ENCODE measurements around the gene TLCD3B. TPM values are rescaled to one million over a fixed set of nuclear protein-coding genes. Genes with fewer than 3 reads are reported as not detected.

Gene TLCD3B, protein sequence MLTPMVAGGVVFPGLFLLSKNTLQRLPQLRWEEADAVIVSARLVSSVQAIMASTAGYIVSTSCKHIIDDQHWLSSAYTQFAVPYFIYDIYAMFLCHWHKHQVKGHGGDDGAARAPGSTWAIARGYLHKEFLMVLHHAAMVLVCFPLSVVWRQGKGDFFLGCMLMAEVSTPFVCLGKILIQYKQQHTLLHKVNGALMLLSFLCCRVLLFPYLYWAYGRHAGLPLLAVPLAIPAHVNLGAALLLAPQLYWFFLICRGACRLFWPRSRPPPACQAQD
- 1 to 10 TPM in 2 of 4 donors, under 1 TPM in 2; 0.73 to 1.5 (median 1.0) TPM for polyA plus RNA-seq (ENCODE audit: insufficient read length in 4 of 4)

GRCh38 chr16:30030841-30031413, at the start of gene TLCD3B:
Gene TLCD3B (minus strand): TSS chr16:30031271. CDS start chr16:30030527, 744 bp downstream.
- no peak for DNase-seq (ENCODE audit: low read depth in 4 of 4, low spot score in 3 of 4)

- DNase-seq (ENCODE audit: low read depth in 4 of 4, low spot score in 3 of 4): no peak
Measured at GRCh38 chr16:30079480-30079879, 48.4 kb upstream of the TLCD3B start.

GRCh38 chr16:30078744-30079143, 47.7 kb upstream of the TLCD3B start:
- DNase-seq (ENCODE audit: low read depth in 4 of 4, low spot score in 3 of 4): no peak

DNA sequence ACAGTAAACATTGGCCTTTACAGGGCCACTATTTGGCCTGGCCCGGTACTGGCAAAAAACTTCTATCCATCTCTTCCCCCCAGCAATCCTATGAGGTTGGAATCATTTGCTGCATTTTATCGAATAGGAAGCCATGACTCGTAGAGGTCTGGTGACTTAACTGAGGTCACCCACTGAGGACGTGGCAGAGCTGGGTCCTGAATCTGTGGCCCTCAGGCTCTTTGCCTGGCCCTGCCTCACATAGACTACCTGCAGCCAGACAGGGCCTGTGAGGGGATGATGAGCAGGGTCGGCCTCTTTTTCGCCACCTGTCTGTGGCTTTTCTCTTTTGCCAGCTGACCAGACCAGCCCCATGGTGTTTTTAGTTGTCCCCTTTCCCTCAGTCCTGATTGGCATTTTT, 46.6 kb upstream of the TLCD3B start:
- no peak for DNase-seq (ENCODE audit: low read depth in 4 of 4, low spot score in 3 of 4)

GRCh38 chr16:30076276-30076791, 45.3 kb upstream of the TLCD3B start:
- no peak for DNase-seq (ENCODE audit: low read depth in 4 of 4, low spot score in 3 of 4)

DNA sequence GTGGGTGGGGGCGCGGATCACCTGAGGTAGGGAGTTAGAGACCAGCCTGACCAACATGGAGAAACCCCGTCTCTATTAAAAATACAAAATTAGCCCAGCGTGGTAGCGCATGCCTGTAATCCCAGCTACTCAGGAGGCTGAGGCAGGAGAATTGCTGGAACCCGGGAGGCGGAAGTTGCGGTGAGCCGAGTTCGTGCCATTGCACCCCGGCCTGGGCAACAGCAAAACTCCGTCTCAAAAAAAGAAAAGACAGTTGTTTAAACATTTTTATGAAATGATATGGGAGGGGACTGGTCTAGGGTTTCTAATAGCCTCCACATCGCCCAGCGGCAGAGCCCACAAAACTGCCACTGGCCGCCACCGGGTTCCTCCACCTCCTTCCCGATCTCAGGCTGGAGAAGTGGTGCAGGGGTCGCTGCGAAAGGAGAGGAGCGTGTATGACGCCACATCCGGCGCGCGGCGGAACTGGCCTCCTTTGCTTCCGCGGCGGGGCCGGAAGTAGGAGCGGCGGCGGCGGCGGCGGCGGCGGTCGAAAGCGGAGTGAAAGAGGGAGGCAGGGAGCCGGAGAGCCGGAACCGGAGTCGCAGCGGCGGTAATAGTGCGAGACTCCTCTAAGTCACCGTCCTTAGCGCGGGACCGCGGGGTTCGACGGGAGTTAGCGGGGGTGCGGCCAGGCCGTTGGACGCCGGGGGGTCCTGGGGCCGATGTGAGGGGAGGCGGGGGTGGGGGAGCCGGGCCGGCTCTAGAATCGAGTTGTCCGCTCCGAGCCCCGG, 44.6 kb upstream of the TLCD3B start, which contains the start of gene PPP4C:
TSS of gene PPP4C (plus strand) at position 492 of the 773 bp plus-strand sequence. CDS start 384 bp downstream, outside the sequence.
- peak in 2 of 4 donors; percentile 74 to 80 for DNase-seq (ENCODE audit: low read depth in 4 of 4, low spot score in 3 of 4)

GRCh38 chr16:30070490-30070889, 39.4 kb upstream of the TLCD3B start:
- DNase-seq (ENCODE audit: low read depth in 4 of 4, low spot score in 3 of 4): no peak

DNA sequence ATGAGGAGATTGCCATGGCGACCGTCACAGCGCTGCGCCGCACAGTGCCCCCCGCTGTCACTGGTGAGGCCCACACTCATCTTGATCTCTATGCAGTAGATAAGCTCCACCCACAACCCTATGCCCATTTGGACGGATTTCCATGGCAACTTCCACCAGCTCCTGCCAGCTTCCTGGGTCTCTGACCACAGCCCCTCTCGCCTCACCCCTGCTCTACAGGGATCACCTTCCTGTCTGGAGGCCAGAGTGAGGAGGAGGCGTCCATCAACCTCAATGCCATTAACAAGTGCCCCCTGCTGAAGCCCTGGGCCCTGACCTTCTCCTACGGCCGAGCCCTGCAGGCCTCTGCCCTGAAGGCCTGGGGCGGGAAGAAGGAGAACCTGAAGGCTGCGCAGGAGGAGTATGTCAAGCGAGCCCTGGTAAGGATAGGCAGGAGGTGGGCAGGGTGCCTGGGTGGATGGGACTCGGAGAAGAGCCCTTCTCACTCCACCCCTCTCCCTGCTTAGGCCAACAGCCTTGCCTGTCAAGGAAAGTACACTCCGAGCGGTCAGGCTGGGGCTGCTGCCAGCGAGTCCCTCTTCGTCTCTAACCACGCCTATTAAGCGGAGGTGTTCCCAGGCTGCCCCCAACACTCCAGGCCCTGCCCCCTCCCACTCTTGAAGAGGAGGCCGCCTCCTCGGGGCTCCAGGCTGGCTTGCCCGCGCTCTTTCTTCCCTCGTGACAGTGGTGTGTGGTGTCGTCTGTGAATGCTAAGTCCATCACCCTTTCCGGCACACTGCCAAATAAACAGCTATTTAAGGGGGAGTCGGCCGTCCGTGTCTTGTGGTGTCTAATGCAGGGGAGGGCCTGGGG, 38.8 kb upstream of the TLCD3B start:
- no peak for DNase-seq (ENCODE audit: low read depth in 4 of 4, low spot score in 3 of 4)

- no peak for DNase-seq (ENCODE audit: low read depth in 4 of 4, low spot score in 3 of 4)
Measured at GRCh38 chr16:30068750-30069610, 37.9 kb upstream of the TLCD3B start.

GRCh38 chr16:30068333-30068732, 37.3 kb upstream of the TLCD3B start:
- no peak for DNase-seq (ENCODE audit: low read depth in 4 of 4, low spot score in 3 of 4)

DNA sequence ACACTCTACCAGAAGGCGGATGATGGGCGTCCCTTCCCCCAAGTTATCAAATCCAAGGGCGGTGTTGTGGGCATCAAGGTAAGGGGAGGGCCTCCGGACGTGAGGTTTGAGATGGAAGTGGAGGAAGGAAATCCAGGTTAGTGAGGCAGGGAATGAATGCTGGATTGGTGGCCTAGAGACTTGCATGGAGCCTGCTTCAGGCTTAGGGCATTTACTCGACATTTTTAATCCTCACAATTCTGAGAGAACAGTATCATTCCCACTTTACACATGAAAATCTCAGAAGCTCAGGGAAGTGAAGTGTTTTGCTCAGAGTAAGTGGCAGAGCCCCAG, 36.5 kb upstream of the TLCD3B start:
- no peak for DNase-seq (ENCODE audit: low read depth in 4 of 4, low spot score in 3 of 4)

GRCh38 chr16:30066761-30067583, 35.9 kb upstream of the TLCD3B start:
- DNase-seq (ENCODE audit: low read depth in 4 of 4, low spot score in 3 of 4): no peak

DNA sequence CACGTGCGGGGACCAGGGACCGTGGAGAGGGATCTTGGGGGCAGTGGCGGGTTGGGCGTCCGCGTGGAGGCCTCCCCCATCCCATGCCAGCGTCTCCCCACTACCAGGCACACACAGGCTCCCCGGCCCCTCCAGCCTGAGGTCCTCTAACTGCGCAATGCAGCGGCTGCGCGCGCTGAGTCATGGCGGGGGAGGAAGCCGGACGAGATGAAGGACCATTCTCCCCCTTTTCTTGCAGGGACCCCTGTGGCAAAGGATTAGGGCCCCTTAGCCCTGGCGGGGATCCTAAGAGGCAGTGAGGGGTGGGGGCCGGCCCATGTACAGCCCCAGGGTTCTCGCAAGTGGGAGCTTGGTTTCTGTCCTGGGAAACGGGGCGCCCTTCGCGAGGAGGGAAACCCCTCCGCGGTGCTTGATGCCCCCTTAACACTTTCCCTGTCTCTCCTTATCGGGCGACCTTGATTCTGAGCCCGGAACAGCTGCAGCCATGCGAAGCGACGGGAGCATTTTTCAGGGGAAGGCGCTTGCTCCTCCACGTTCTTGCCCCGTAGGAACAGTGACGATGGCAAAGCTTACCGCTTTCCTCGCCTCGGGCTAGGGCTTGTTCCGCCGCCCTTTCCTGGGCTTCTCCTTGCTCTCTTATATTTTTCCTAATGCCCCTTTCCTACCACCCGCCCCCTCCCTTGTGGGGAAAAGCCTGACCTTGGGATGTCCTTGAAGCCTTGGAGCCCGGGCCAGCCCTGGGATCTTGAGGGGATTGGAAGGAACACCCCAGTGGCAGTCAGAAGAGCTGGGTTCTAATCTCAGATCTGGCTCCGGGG, 35.1 kb upstream of the TLCD3B start:
- no peak for DNase-seq (ENCODE audit: low read depth in 4 of 4, low spot score in 3 of 4)

DNA sequence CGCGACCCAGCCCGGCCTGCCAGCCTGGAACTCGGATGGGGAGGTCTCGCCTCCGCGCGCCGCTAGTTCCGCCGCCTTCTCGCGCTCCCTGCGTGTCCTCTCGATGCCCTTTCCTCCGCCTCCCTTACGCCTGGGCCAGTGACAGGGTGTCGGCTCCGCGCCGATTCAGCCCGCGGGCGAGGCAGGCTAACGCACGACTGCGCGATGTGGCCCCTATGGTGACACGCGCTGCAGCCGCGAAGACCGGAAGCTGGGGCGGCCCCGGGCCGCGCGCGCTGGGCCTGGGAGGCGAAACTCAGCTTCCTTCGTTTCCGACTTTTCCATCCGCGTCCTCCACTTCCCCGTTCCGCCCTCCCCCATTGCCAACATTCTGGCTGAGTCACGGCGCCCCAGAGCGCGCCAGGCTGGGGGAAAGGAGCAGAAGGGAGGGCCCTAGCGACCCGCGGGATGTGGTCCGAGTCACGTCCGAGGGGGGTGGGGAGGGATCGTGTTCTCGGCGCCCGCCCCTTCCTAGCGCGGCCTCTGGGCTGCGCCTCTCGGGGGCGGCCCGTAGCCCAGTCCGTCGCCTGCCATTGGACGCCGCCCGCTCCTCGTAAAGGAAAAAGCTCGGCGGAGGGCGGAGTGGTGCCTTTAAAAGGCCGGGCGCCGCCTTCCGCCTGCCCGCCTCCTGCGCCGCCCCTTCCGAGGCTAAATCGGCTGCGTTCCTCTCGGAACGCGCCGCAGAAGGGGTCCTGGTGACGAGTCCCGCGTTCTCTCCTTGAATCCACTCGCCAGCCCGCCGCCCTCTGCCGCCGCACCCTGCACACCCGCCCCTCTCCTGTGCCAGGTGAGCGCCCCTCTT, 34.3 kb upstream of the TLCD3B start, which contains the start of gene ALDOA:
TSS of gene ALDOA (plus strand) at position 659 of the 841 bp plus-strand sequence. CDS start 1,138 bp downstream, outside the sequence.
- peak; percentile 93 to 97 (median 95) for DNase-seq (ENCODE audit: low read depth in 4 of 4, low spot score in 3 of 4)

DNA sequence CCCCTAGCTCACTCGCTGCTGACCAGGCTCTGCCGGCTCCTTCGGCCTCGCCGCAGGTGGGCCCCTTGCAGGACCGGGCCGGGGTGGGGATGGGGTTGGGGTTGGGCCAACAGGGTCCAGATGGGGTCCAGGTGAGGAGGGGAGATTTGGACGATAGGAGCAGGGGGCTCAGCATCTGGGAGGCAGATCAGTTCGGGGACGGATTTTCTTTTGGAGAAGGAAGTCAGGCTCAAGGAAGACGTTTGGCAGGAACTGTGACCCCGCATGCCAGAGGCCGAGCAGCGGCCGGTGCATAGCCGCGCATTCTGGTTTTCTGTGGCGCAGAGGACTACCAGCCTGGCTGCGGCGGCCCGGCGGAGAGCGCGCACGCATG, 33.6 kb upstream of the TLCD3B start:
- no peak for DNase-seq (ENCODE audit: low read depth in 4 of 4, low spot score in 3 of 4)

DNA sequence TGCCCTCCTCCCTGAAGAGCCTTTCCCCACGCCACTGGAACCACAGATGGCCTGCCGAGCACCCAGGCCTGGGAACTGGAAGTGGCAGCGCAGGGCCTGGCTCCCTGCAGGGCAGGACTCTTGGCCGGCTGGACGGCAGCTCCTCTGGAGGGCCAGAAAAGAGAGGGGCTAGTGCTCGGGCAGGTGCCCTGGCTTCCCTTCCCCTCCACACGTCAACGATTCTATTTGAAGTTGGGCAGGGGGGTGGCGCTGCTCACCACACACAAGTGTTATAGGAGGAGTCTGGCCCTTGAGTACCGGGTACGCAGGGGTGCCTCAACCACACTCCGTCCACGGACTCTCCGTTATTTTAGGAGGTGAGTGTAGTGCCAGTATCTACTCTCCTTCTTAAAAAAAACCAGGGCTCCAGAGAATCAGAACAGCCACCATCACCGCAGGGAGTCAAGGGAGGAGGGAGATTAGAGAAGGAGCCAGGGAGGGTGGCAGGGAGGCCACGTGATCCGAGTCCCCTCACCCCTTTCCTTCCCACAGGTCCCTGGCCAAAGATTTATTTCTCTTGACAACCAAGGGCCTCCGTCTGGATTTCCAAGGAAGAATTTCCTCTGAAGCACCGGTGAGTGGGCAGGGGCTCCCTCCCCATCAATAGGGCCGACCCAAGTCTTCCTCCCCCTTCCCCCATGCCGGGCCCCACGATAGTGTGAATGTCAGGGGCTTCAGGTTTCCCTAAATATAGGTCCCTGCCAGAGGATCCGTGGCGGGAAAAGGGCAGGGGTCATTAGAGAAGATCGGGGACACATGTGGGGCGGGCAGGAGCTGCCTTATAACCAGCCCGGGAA, 33.0 kb upstream of the TLCD3B start:
- no peak for DNase-seq (ENCODE audit: low read depth in 4 of 4, low spot score in 3 of 4)

Measured in left renal pelvis (tissue), 4 donors.